Caco-2 (cell line): ENCODE measurements around the gene ATF7IP. TPM values are rescaled to one million over a fixed set of nuclear protein-coding genes. Genes with fewer than 3 reads are reported as not detected.
"Not testable (repeated sequence)": the region's sequence is repeated elsewhere in the genome, so short reads cannot be mapped to it uniquely, and the experiment has no call there.

Experiments
- BruUV-seq: library from RNA; stranded (reverse); fragments of 400-500 nt; replicated peaks from 2 replicates; lab custom pipeline; 2021; lab: Mats Ljungman, UMichigan
- CTCF ChIA-PET: fragments of 300-600 bp; sonication (Branson Sonifier 250); formaldehyde crosslinking; loops from one replicate; lab custom pipeline; 2022; ENCODE audit warnings: antibody characterized with exemption; lab: Charles Lee
- POLR2A ChIA-PET: fragments of 300-600 bp; sonication (Branson Sonifier 250); formaldehyde crosslinking; loops from one replicate; lab custom pipeline; 2022; ENCODE audit warnings: antibody characterized with exemption; lab: Charles Lee
- DNase-seq, 2 experiments: peaks; one replicate each; pipeline versions ENCODE4 v3.0.0 to v3.0.0-alpha.2; 2020 to 2022
- H3K27me3 ChIP-seq: replicated peaks from 2 replicates; pipeline ENCODE4 v1.6.0; 2011; ENCODE audit warnings: low read length; ENCODE audit not compliant: control insufficient read depth, insufficient read depth
- H3K36me3 ChIP-seq: 2 replicates; pipeline ENCODE4 v1.5.1; 2011; ENCODE audit warnings: low read length; ENCODE audit not compliant: control insufficient read depth, insufficient read depth
- H3K4me1 ChIP-seq: fragments of 250-450 bp; sonication (Bioruptor Pico); 2 replicates; pipeline ENCODE4 v1.5.1; 2020; ENCODE audit warnings: mild to moderate bottlenecking
- H3K4me3 ChIP-seq: 2 replicates; pipeline ENCODE4 v1.5.1; 2011; ENCODE audit warnings: low read depth, mild to moderate bottlenecking, control low read depth, low read length
- H3K9me3 ChIP-seq: fragments of 250-450 bp; sonication (Bioruptor Pico); 2 replicates; pipeline ENCODE4 v1.5.1; 2020; ENCODE audit warnings: mild to moderate bottlenecking, moderate library complexity
- H3K27ac Mint-ChIP-seq: one replicate; pipeline ENCODE4 v1.8.0; 2022; ENCODE audit warnings: mixed read lengths; ENCODE audit not compliant: unreplicated experiment
- H3K27me3 Mint-ChIP-seq: one replicate; pipeline ENCODE4 v1.8.0; 2022; ENCODE audit warnings: mixed read lengths; ENCODE audit not compliant: insufficient read depth, unreplicated experiment
- H3K36me3 Mint-ChIP-seq: one replicate; pipeline ENCODE4 v1.8.0; 2022; ENCODE audit warnings: mild to moderate bottlenecking, mixed read lengths; ENCODE audit not compliant: insufficient read depth, unreplicated experiment
- H3K4me1 Mint-ChIP-seq: one replicate; pipeline ENCODE4 v1.8.0; 2022; ENCODE audit warnings: low read depth, mixed read lengths; ENCODE audit not compliant: unreplicated experiment
- H3K4me3 Mint-ChIP-seq: one replicate; pipeline ENCODE4 v1.8.0; 2022; ENCODE audit warnings: mild to moderate bottlenecking, moderate library complexity, mixed read lengths; ENCODE audit not compliant: unreplicated experiment
- H3K9me3 Mint-ChIP-seq: one replicate; pipeline ENCODE4 v1.8.0; 2022; ENCODE audit warnings: mixed read lengths; ENCODE audit not compliant: unreplicated experiment
- intact Hi-C: fragments of 100-400 bp; cut with micrococcal nuclease; formaldehyde crosslinking; loops from one replicate; pipeline ENCODE4 v1.10.0; 2022; ENCODE audit not compliant: unreplicated experiment
- total RNA-seq: library from RNA; stranded (reverse); gene quantifications from 2 replicates; pipeline ENCODE4 v1.2.3, GENCODE V29; 2022
- TF ChIP-seq, protein P1 (sequence below), 2 experiments: fragments of 200-600 bp in 1 of 2; IDR thresholded peaks; 1 replicate in 1 of 2; 2 replicates in 1 of 2; pipeline versions ENCODE4 v1.5.1 to v1.8.0; 2011 to 2022; ENCODE audit warnings: antibody characterized with exemption in 1 of 2, control low read depth in 1 of 2, inconsistent platforms in 1 of 2, low read depth in 1 of 2, low read length in 1 of 2, mild to moderate bottlenecking in 1 of 2, moderate library complexity in 1 of 2; ENCODE audit not compliant: insufficient read depth in 1 of 2, severe bottlenecking in 1 of 2, unreplicated experiment in 1 of 2

ATF7IP gene
- total RNA-seq, 1 experiment from 2014 or later = 107 TPM

DNA sequence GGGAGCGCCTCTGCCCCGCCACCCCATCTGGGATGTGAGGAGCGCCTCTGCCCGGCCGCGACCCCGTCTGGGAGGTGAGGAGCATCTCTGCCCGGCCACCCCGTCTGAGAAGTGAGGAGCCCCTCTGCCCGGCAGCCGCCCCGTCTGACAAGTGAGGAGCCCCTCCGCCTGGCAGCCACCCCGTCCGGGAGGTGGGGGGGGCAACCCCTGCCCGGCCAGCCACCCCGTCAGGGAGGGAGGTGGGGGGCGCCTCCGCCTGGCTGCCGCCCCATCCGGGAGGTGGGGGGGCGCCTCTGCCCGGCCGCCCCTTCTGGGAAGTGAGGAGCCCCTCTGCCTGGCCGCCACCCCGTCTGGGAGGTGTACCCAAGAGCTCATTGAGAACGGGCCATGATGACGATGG, 10.8 kb upstream of the ATF7IP start:
- Histone ChIP-seq H3K4me1 (peaks cover 10% of the 10 kb centered on the region; the same call in 1 of the 2 replicates), H3K9me3 (peaks cover 50% of the 10 kb centered on the region)
- H3K9me3 Mint-ChIP-seq = peaks cover 36% of the 10 kb centered on the region
- intact Hi-C loops, H3K27me3 Mint-ChIP-seq, H3K4me1 Mint-ChIP-seq, H3K27ac Mint-ChIP-seq, H3K36me3 ChIP-seq, POLR2A ChIA-PET, H3K36me3 Mint-ChIP-seq, H3K4me3 ChIP-seq, H3K4me3 Mint-ChIP-seq, DNase-seq, H3K27me3 ChIP-seq, BruUV-seq, CTCF ChIA-PET: not testable (repeated sequence)

DNA sequence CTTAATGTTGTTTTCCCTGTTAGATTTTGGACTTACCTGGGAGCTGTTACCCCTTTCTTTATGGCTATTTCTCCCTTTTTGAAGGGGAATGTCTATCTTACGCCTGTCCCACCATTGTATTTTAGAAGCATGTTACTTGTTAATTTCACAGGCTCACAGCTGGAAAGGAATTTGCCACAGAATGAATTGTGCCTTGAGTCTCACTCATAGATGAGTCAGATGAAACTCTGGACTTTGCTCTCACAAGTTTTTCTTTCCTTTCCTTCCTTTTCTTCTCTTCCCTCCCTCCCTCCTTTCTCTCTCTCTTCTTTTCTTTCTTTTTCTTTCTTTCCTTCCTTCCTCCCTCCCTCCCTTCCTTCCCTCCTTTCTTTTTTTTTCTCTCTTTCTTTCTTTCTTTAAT, 9.3 kb upstream of the ATF7IP start:
- Histone ChIP-seq H3K36me3 (no peaks in the 10 kb centered on the region), H3K4me1 (peaks cover 10% of the 10 kb centered on the region; the same call in 1 of the 2 replicates), H3K4me3 (no peak overlapping the region), H3K9me3 (peaks cover 37% of the 10 kb centered on the region), H3K27me3 (no peaks in the 10 kb centered on the region)
- BruUV-seq = no TSS peak
- Mint-ChIP-seq H3K4me1 (no peaks in the 10 kb centered on the region), H3K27ac (no peak overlapping the region), H3K9me3 (peaks cover 22% of the 10 kb centered on the region), H3K36me3 (peaks cover 5% of the 10 kb centered on the region), H3K27me3 (no peaks in the 10 kb centered on the region), H3K4me3 (no peak overlapping the region)
- intact Hi-C loops = no loop called here
- DNase-seq = no peak
- ChIA-PET POLR2A (no interaction called here), CTCF (no interaction called here)
- TF ChIP-seq, protein P1, sequence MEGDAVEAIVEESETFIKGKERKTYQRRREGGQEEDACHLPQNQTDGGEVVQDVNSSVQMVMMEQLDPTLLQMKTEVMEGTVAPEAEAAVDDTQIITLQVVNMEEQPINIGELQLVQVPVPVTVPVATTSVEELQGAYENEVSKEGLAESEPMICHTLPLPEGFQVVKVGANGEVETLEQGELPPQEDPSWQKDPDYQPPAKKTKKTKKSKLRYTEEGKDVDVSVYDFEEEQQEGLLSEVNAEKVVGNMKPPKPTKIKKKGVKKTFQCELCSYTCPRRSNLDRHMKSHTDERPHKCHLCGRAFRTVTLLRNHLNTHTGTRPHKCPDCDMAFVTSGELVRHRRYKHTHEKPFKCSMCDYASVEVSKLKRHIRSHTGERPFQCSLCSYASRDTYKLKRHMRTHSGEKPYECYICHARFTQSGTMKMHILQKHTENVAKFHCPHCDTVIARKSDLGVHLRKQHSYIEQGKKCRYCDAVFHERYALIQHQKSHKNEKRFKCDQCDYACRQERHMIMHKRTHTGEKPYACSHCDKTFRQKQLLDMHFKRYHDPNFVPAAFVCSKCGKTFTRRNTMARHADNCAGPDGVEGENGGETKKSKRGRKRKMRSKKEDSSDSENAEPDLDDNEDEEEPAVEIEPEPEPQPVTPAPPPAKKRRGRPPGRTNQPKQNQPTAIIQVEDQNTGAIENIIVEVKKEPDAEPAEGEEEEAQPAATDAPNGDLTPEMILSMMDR (IDR thresholded peaks at IDR 0.05; ENCODE audit: insufficient read depth in 1 of 2, low read depth in 1 of 2, low read length in 1 of 2, severe bottlenecking in 1 of 2, unreplicated experiment in 1 of 2) = no peak

DNA sequence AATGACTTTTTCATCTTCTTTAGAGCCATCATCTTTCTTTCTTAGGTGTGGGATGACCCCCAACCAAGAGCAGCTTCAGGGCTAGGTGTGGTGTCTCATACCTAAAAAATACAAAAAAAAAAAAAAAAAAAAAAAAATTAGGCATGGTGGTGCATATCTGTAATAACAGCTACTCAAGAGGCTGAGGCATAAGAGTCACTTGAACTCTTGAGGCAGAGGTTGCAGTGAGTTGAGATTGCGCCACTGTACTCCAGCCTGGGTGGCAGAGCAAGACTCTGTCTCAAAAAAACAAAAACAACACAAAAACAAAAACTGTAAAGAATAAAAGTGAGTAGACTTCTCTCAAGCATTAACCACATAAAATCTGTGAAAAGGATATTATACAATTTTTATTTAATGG, 8.0 kb upstream of the ATF7IP start:
- Mint-ChIP-seq H3K27me3 (no peaks in the 10 kb centered on the region), H3K4me1 (no peaks in the 10 kb centered on the region), H3K9me3 (peaks cover 16% of the 10 kb centered on the region), H3K36me3 (peaks cover 5% of the 10 kb centered on the region), H3K27ac (no peak overlapping the region), H3K4me3 (no peak overlapping the region)
- no peak overlapping the region for H3K4me3 ChIP-seq
- H3K4me1 ChIP-seq = peaks cover 10% of the 10 kb centered on the region; the same call in 1 of the 2 replicates
- POLR2A ChIA-PET = no interaction called here
- CTCF ChIA-PET = interaction anchor here (0.6 kb wide), 1 partner anchor 867 kb away, joined by 5 read pairs; no protein-coding TSS in a partner anchor
- no peaks in the 10 kb centered on the region for H3K27me3 ChIP-seq
- BruUV-seq = no TSS peak
- peaks cover 23% of the 10 kb centered on the region for H3K9me3 ChIP-seq
- no peaks in the 10 kb centered on the region for H3K36me3 ChIP-seq
- TF ChIP-seq, protein P1 (IDR thresholded peaks at IDR 0.05; ENCODE audit: insufficient read depth in 1 of 2, low read depth in 1 of 2, low read length in 1 of 2, severe bottlenecking in 1 of 2, unreplicated experiment in 1 of 2) = no peak
- DNase-seq = no peak
- intact Hi-C loops = no loop called here
